GM19438 (cell line): ENCODE results near the gene CD93.

Source experiments
- ATAC-seq: cut with Tn5 transposase; IDR thresholded peaks from one replicate; pipeline ENCODE4 v1.9.1; 2021; ENCODE audit warnings: low read depth; ENCODE audit not compliant: unreplicated experiment

CD93 gene, protein sequence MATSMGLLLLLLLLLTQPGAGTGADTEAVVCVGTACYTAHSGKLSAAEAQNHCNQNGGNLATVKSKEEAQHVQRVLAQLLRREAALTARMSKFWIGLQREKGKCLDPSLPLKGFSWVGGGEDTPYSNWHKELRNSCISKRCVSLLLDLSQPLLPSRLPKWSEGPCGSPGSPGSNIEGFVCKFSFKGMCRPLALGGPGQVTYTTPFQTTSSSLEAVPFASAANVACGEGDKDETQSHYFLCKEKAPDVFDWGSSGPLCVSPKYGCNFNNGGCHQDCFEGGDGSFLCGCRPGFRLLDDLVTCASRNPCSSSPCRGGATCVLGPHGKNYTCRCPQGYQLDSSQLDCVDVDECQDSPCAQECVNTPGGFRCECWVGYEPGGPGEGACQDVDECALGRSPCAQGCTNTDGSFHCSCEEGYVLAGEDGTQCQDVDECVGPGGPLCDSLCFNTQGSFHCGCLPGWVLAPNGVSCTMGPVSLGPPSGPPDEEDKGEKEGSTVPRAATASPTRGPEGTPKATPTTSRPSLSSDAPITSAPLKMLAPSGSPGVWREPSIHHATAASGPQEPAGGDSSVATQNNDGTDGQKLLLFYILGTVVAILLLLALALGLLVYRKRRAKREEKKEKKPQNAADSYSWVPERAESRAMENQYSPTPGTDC

GRCh38 chr20:23086056-23086566 lies at the start of gene CD93:
Gene CD93, minus strand, starts transcription at chr20:23086324. Its CDS starts 132 bp downstream, at chr20:23086192.
- ATAC-seq: no peak

GRCh38 chr20:23133560-23133998 lies 47.5 kb upstream of the CD93 start:
- no peak for ATAC-seq

DNA sequence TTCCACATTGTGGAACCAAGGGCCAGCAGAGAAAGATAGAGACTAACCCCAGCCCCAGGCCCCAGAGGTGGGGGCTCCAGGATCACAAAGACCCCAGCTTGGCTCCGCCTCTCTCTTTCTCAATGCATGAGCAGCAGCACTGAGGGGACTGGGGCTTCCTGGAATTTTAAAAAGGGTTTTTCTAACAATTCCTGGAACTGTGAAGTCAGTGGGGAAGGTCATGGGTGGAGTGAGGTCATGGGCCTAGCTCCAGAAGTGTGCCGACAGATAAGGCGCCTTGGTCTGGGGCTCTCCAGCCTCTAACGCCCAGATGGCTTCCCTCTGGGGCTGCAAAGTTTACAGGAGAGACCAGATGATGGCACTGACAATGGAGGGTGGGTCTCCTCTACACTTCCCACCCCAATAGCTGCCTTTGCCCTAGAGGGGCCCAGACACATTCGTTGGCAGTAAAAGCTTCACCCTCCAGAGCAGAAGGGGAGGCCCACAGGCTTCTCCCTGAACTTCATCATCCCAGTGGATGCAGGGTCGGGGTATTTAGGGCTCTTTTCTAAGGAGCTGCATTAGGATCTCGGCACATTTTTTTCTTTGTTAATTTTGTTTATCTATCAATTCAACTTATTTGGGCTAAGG lies 46.9 kb upstream of the CD93 start:
- ATAC-seq: no peak

DNA sequence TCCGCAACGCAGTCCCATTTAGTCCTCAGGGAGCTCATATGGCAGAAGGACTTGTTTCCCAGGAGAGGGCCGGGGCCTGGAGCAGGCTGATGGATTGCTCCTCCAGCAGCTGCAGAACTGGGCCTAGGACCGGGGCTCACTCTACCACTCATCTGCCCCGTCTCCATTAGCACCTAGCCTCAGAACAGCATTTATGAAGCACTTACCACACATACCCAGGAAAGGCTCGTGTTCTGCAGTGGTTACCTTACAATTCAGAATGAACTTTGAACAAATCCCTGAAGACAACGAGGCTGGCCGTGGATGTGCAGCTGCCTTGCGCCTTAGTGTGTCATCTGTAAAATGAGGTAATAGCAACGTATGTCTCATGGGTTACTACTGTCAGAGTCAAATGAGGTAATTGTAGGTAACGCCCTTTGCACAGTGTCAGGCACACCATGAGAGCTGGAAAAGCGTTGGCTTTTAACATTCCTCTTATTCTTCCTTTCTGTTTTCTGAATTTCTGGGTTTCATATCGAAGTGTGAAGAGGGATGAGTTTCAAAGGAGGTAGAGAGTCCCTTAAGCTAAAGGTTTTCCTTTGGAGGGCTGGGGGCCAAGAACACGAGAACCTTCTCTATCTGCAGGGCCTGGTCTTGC lies 46.3 kb upstream of the CD93 start:
- no peak for ATAC-seq

DNA sequence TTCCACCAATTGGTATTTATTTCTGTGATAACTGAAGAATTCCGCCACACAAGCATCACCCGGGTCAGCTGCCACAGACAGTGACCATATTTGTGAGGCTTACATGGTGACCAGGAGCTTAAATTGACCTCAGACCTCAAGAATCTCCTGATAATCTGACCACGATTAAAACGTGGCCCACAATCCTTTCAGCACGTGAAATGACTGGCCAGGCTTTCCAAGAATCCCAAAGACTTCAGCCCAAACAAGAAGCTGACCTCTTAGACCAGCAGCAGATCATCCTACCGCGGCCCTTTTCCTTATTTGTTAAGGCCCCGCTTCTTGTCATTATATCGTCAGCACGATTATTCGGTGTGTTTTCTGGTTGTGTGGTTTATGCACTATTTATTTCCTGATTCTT lies 45.6 kb upstream of the CD93 start:
- ATAC-seq: no peak

DNA sequence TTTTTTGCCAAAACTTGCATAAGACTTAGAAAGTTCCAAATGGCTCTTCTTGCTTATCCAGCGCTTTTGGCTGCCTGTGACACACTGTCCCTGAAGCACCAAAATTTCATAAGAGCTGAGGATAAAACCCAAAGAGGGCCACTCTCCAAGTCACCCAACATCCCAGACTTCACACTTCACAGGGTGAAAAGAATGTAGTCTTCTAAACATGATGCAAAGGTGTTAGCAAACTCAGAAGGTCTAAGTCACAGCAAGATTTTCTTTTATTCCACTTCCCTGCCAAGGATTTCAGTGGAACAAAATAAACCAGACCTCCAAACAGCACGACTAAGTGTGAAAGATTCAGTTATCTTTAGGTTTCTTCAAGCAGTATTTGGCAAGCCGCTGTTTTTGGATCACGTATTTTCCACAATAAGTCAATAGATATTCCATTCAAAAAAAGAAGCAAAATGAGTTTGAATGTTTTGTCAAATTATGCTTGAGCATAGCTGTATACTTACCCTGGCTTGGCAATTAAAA lies 44.6 kb upstream of the CD93 start:
- ATAC-seq: no peak

GRCh38 chr20:23129891-23130621 lies 43.9 kb upstream of the CD93 start:
- no peak for ATAC-seq

- ATAC-seq: no peak
Observed at GRCh38 chr20:23129266-23129665, 43.1 kb upstream of the CD93 start.

GRCh38 chr20:23128461-23129125 lies 42.5 kb upstream of the CD93 start:
- ATAC-seq: no peak

- no peak for ATAC-seq
Observed at GRCh38 chr20:23127506-23128279, 41.6 kb upstream of the CD93 start.

GRCh38 chr20:23126281-23127061 lies 40.3 kb upstream of the CD93 start:
- no peak for ATAC-seq

GRCh38 chr20:23125625-23126191 lies 39.6 kb upstream of the CD93 start:
- ATAC-seq: no peak

DNA sequence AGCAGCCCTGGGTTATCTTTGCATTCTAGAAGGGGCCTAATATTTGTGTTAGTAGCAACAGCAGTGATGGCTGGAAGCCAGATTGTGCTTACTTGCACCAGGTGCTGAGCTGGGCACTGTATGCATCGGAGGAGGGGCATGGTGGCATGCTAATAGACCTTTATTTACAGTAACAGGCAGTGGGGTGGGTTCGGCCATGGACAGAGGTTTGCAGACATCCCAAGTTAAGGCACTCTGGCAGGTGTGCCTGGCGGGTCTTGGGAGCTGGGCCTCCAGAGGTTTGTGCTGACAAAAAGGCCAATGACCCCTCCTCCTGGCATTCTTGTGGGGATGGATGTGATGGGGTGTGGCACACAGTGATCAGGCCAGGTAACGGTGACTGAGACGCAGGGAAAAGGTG lies 39.0 kb upstream of the CD93 start:
- no peak for ATAC-seq

- no peak for ATAC-seq
Observed at GRCh38 chr20:23123886-23124285, 37.8 kb upstream of the CD93 start.

- ATAC-seq: no peak
Observed at GRCh38 chr20:23122796-23123655, 36.9 kb upstream of the CD93 start.

- no peak for ATAC-seq
Observed at GRCh38 chr20:23122321-23122720, 36.2 kb upstream of the CD93 start.
